ENCODE data around the gene KCNQ5. TPM values are rescaled to one million over a fixed set of nuclear protein-coding genes. Genes with fewer than 3 reads are reported as not detected.

The KCNQ5 gene
- total and polyA plus RNA-seq, 10 of the 15 experiments (the other 5 are each of a cell fraction or from before 2014, with no cell fraction given) = 0.60 to 16.2 (median 3.2) TPM

- no peak overlapping the region for H3K4me2 ChIP-seq (ENCODE audit: control insufficient read depth, insufficient read depth)
- H3K27me3 ChIP-seq (replicated peaks in 1 of 2; ENCODE audit: control insufficient read depth in 2 of 2, insufficient read depth in 2 of 2, low read length in 1 of 2) = no peaks in the 10 kb centered on the region
- H2AFZ ChIP-seq (ENCODE audit: control insufficient read depth, low read depth, low read length) = no peak overlapping the region
- H4K20me1 ChIP-seq (ENCODE audit: control insufficient read depth, insufficient read depth) = no peaks in the 10 kb centered on the region
- no peaks in the 10 kb centered on the region for H3K9me3 ChIP-seq (replicated peaks; ENCODE audit: control insufficient read depth, insufficient read depth, low read length)
- H3K36me3 ChIP-seq (ENCODE audit: control insufficient read depth in 2 of 2, insufficient read depth in 2 of 2, low read length in 1 of 2) = no peaks in the 10 kb centered on the region; a peak in 1 of 4 replicates
- FAIRE-seq = no peak
- WGBS (ENCODE audit: insufficient coverage, insufficient replicate concordance, low lambda C conversion rate, missing lambda C conversion rate) = 82% methylated on average over 4 of the region's 4 CpGs
- no peak for DNase-seq (ENCODE audit: low read depth, low spot score)
- H3K4me1 ChIP-seq (ENCODE audit: control insufficient read depth, insufficient read depth, low read length) = peaks cover 18% of the 10 kb centered on the region
- SMC1A ChIA-PET (ENCODE audit: uncharacterized antibody, unreplicated experiment) = interaction anchor here (1.2 kb wide), 1 partner anchor 562 kb away, joined by 3 read pairs; no protein-coding TSS in a partner anchor
- no peak overlapping the region for H3K9ac ChIP-seq (ENCODE audit: control insufficient read depth, insufficient read depth, low read length)
- H3K4me3 ChIP-seq = no peak overlapping the region
- POLR2A ChIA-PET = interaction anchor here (0.7 kb wide), 1 partner anchor 199 kb away, joined by 3 read pairs; no protein-coding TSS in a partner anchor
- no peak overlapping the region for H3K27ac ChIP-seq (ENCODE audit: control insufficient read depth, insufficient read depth)
- CTCF ChIA-PET = interaction anchor here (1.2 to 1.3 kb wide), 2 partner anchors 558 kb away, joined by 5 to 9 read pairs; no protein-coding TSS in a partner anchor
- in situ Hi-C loops (cut with MboI) = loop anchor here (5.0 kb wide), 1 partner anchor 762 kb away; no protein-coding TSS in a partner anchor
- no TSS peak for BruUV-seq (replicated peaks)
- intact Hi-C loops (cut with micrococcal nuclease; ENCODE audit: unreplicated experiment) = no loop called here
- ATAC-seq = no peak
- no peaks in the 10 kb centered on the region for H3K79me2 ChIP-seq (ENCODE audit: control insufficient read depth, insufficient read depth, low read length)
- RAD21 ChIA-PET (ENCODE audit: unreplicated experiment) = no interaction called here
- TF ChIP-seq NR2C2 (IDR thresholded peaks at IDR 0.05; ENCODE audit: borderline replicate concordance, control insufficient read depth, insufficient read length, low read depth) = no peak
- no peak for TF ChIP-seq RAD51 (IDR thresholded peaks at IDR 0.05)
- TF ChIP-seq NFIC (IDR thresholded peaks at IDR 0.05; ENCODE audit: low read depth, low read length) = no peak
- TF ChIP-seq POLR2AphosphoS2 (IDR thresholded peaks at IDR 0.05; ENCODE audit: low read depth, low read length) = no peak
- no peak for TF ChIP-seq ZNF687 (IDR thresholded peaks at IDR 0.05)
- TF ChIP-seq CUX1 (IDR thresholded peaks at IDR 0.05; ENCODE audit: insufficient replicate concordance, low read depth, low read length) = no peak
- TF ChIP-seq FOXM1 (IDR thresholded peaks at IDR 0.05; ENCODE audit: low read depth, low read length) = no peak
- TF ChIP-seq ZBTB11 (CRISPR knock-in tag; IDR thresholded peaks at IDR 0.05) = no peak
- no peak for TF ChIP-seq SIN3A (IDR thresholded peaks at IDR 0.05; ENCODE audit: low read depth, low read length)
Observed at GRCh38 chr6:73174646-73175045, 552.8 kb downstream of the KCNQ5 start.

Measured in GM12878 (cell line).